Esophagus (tissue), 2 donors: ENCODE measurements around the gene CILP2. TPM values are rescaled to one million over a fixed set of nuclear protein-coding genes. Genes with fewer than 3 reads are reported as not detected.

Experiments used
- H3K27ac ChIP-seq, 2 donors: one replicate each; pipeline ENCODE4 v1.5.1; 2013; ENCODE audit warnings: low read depth in 2 of 2, mild to moderate bottlenecking in 2 of 2, inconsistent platforms in 1 of 2, low read length in 1 of 2, moderate library complexity in 1 of 2
- H3K27me3 ChIP-seq, 2 donors: one replicate each; pipeline ENCODE4 v1.6.1; 2013; ENCODE audit warnings: low read length in 2 of 2, control low read depth in 1 of 2, mild to moderate bottlenecking in 1 of 2; ENCODE audit not compliant: insufficient read depth in 2 of 2, control insufficient read depth in 1 of 2
- H3K36me3 ChIP-seq, 2 donors: one replicate each; pipeline ENCODE4 v1.6.1; 2013; ENCODE audit warnings: low read length in 1 of 2; ENCODE audit not compliant: control insufficient read depth in 2 of 2, insufficient read depth in 2 of 2
- H3K4me1 ChIP-seq, 2 donors: one replicate each; pipeline ENCODE4 v1.6.1; 2013; ENCODE audit warnings: low read length in 1 of 2; ENCODE audit not compliant: control insufficient read depth in 2 of 2, insufficient read depth in 2 of 2
- H3K4me3 ChIP-seq, 2 donors: one replicate each; pipeline ENCODE4 v1.5.1; 2013; ENCODE audit warnings: low read length in 2 of 2, mild to moderate bottlenecking in 2 of 2, low read depth in 1 of 2, moderate library complexity in 1 of 2
- H3K9me3 ChIP-seq, 2 donors: one replicate each; pipeline ENCODE4 v1.6.1; 2013; ENCODE audit warnings: mild to moderate bottlenecking in 2 of 2, low read depth in 1 of 2, low read length in 1 of 2, moderate library complexity in 1 of 2; ENCODE audit not compliant: control insufficient read depth in 2 of 2, insufficient read depth in 1 of 2
- WGBS, 2 donors: extraction: QIAGEN DNeasy Blood & Tissue Kit; methylation state at CpG; one replicate each; pipeline ENCODE4 v1.1.7; 2013; 5-methylcytosine and 5-hydroxymethylcytosine counted together
- polyA plus RNA-seq, 2 donors: library from polyadenylated mRNA; stranded (reverse); fragments of 200-250 nt; gene quantifications; one replicate each; pipeline ENCODE4 v1.2.3, GENCODE V29; 2013
- donor health status: healthy with polysubstance abuse.
- donor health status: Bipolar disorder and iron deficiency.

Gene CILP2
- polyA plus RNA-seq, 2 donors, result 0.01 to 0.02 TPM

- Histone ChIP-seq H3K27ac (no peak overlapping the region), H3K4me1 (no peaks in the 10 kb centered on the region), H3K9me3 (no peaks in the 10 kb centered on the region), H3K4me3 (no peak overlapping the region), H3K36me3 (no peaks in the 10 kb centered on the region), H3K27me3 (no peaks in the 10 kb centered on the region)
- WGBS, 2 donors, result 73 to 75% methylated on average over 17 of the region's 17 CpGs
These were observed 24.7 kb downstream of the CILP2 start for GRCh38 chr19:19562665-19563347.

- H3K27ac ChIP-seq, result no peak overlapping the region
- H3K36me3 ChIP-seq, result no peaks in the 10 kb centered on the region
- no peaks in the 10 kb centered on the region for H3K9me3 ChIP-seq
- H3K4me1 ChIP-seq, result no peaks in the 10 kb centered on the region
- WGBS, 2 donors, result 91 to 93% methylated on average over 17 of the region's 17 CpGs
- no peaks in the 10 kb centered on the region for H3K27me3 ChIP-seq
- H3K4me3 ChIP-seq, result no peak overlapping the region
These were observed 25.3 kb downstream of the CILP2 start for GRCh38 chr19:19563348-19563848.

- Histone ChIP-seq H3K4me1 (no peaks in the 10 kb centered on the region), H3K9me3 (no peaks in the 10 kb centered on the region), H3K4me3 (no peak overlapping the region), H3K36me3 (peaks cover 0 to 7% of the 10 kb centered on the region in 2 donors), H3K27ac (no peak overlapping the region), H3K27me3 (no peaks in the 10 kb centered on the region)
- WGBS, 2 donors, result 68 to 76% methylated on average over 7 of the region's 7 CpGs
These were observed 28.2 kb downstream of the CILP2 start for GRCh38 chr19:19566306-19566705.

GRCh38 chr19:19567391-19567790 is 29.3 kb downstream of the CILP2 start:
- Histone ChIP-seq H3K27ac (no peak overlapping the region), H3K4me1 (no peaks in the 10 kb centered on the region), H3K4me3 (no peak overlapping the region), H3K36me3 (peaks cover 0 to 7% of the 10 kb centered on the region in 2 donors), H3K27me3 (no peaks in the 10 kb centered on the region), H3K9me3 (no peaks in the 10 kb centered on the region)
- WGBS, 2 donors, result 79 to 80% methylated on average over 3 of the region's 3 CpGs

GRCh38 chr19:19568802-19569756 is 31.0 kb downstream of the CILP2 start:
- WGBS, 2 donors, result 89 to 90% methylated on average over 25 of the region's 25 CpGs
- Histone ChIP-seq H3K27ac (no peak overlapping the region), H3K36me3 (peaks cover 0 to 7% of the 10 kb centered on the region in 2 donors), H3K4me3 (no peak overlapping the region), H3K27me3 (no peaks in the 10 kb centered on the region), H3K9me3 (no peaks in the 10 kb centered on the region), H3K4me1 (no peaks in the 10 kb centered on the region)

GRCh38 chr19:19570571-19570970 is 32.5 kb downstream of the CILP2 start:
- WGBS, 2 donors, result 84 to 87% methylated on average over 10 of the region's 10 CpGs
- Histone ChIP-seq H3K4me1 (no peaks in the 10 kb centered on the region), H3K27ac (no peak overlapping the region), H3K27me3 (no peaks in the 10 kb centered on the region), H3K4me3 (no peak overlapping the region), H3K9me3 (no peaks in the 10 kb centered on the region), H3K36me3 (peaks cover 0 to 7% of the 10 kb centered on the region in 2 donors)

- Histone ChIP-seq H3K27me3 (no peaks in the 10 kb centered on the region), H3K36me3 (peaks cover 0 to 7% of the 10 kb centered on the region in 2 donors), H3K4me3 (no peak overlapping the region), H3K4me1 (no peaks in the 10 kb centered on the region), H3K9me3 (no peaks in the 10 kb centered on the region), H3K27ac (no peak overlapping the region)
- 86 to 88% methylated on average over 11 of the region's 11 CpGs for WGBS, 2 donors
These were observed 33.2 kb downstream of the CILP2 start for GRCh38 chr19:19571071-19571786.

- WGBS, 2 donors, result 70 to 77% methylated on average over 6 of the region's 6 CpGs
- no peak overlapping the region for H3K27ac ChIP-seq
- no peak overlapping the region for H3K4me3 ChIP-seq
- peaks cover 0 to 2% of the 10 kb centered on the region in 2 donors for H3K36me3 ChIP-seq
- H3K4me1 ChIP-seq, result no peaks in the 10 kb centered on the region
- no peaks in the 10 kb centered on the region for H3K27me3 ChIP-seq
- H3K9me3 ChIP-seq, result no peaks in the 10 kb centered on the region
These were observed 37.3 kb downstream of the CILP2 start for GRCh38 chr19:19575411-19575810.

GRCh38 chr19:19578252-19578651 is 40.2 kb downstream of the CILP2 start:
- Histone ChIP-seq H3K4me3 (no peak overlapping the region), H3K9me3 (no peaks in the 10 kb centered on the region), H3K27ac (no peak overlapping the region), H3K4me1 (peaks cover 2 to 3% of the 10 kb centered on the region in 2 donors), H3K36me3 (no peaks in the 10 kb centered on the region), H3K27me3 (no peaks in the 10 kb centered on the region)
- 90 to 92% methylated on average over 6 of the region's 6 CpGs for whole genome bisulfite sequencing, 2 donors
